Measurements from ENCODE around the gene CFAP221. TPM values are rescaled to one million over a fixed set of nuclear protein-coding genes. Genes with fewer than 3 reads are reported as not detected.

CFAP221 gene
- total RNA-seq, 1 experiment from 2014 or later, result 0.20 TPM

DNA sequence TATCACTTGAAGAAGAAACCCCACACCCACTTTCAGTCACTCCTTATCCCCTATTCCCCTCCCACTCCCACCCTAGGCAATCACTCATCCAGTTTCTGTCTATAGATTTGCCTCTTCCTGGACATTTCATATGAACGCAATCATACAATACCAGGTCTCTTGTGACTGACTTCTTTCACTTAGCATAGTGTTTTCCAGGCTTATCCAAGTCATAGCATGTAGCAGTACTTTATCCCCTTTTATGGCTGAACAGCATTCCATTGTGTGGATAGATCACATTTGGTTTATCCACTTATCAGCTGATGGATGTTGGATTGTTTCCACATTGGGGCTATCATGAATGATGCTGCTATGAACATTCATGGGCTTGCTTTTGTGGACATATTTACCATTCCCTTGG lies 6.6 kb downstream of the CFAP221 start:
- DNase-seq, result no peak
- no peaks in the 10 kb centered on the region for H3K79me1 ChIP-seq (ENCODE audit: insufficient read depth, low read depth, low read length, poor library complexity, severe bottlenecking)
- Mint-ChIP-seq H3K4me3 (no peak overlapping the region), H3K27ac (no peak overlapping the region), H3K4me1 (peaks cover 6 to 9% of the 10 kb centered on the region in 2 experiments; a peak in 3 of 4 replicates), H3K27me3 (ENCODE audit: low read depth) (peaks cover 13% of the 10 kb centered on the region), H3K9me3 (no peaks in the 10 kb centered on the region; a peak in 1 of 5 replicates), H3K36me3 (ENCODE audit: insufficient read depth in 1 of 3, low read depth in 3 of 3) (no peaks in the 10 kb centered on the region)
- no peak overlapping the region for H2BK15ac ChIP-seq (ENCODE audit: low read depth, low read length)
- no peaks in the 10 kb centered on the region for H3K9me3 ChIP-seq (ENCODE audit: control insufficient read depth, low read depth, low read length)
- H3K23me2 ChIP-seq (ENCODE audit: insufficient read length, low read depth, low read length, poor library complexity, severe bottlenecking), result no peaks in the 10 kb centered on the region
- H2BK120ac ChIP-seq (ENCODE audit: low read depth, low read length, poor library complexity, severe bottlenecking), result no peak overlapping the region
- no peak overlapping the region for H3K4ac ChIP-seq (ENCODE audit: low read depth, low read length)
- no peak overlapping the region for H2BK20ac ChIP-seq (ENCODE audit: low read depth, low read length, poor library complexity, severe bottlenecking)
- H3K27ac ChIP-seq (ENCODE audit: insufficient read length, low read depth, low read length), result no peak overlapping the region
- H4K20me1 ChIP-seq (ENCODE audit: control insufficient read depth, insufficient read depth, insufficient read length), result no peaks in the 10 kb centered on the region
- H2BK12ac ChIP-seq (ENCODE audit: insufficient read length, low read depth, low read length), result no peak overlapping the region
- no peak overlapping the region for H3K23ac ChIP-seq (ENCODE audit: insufficient read length, low read depth, low read length)
- H4K5ac ChIP-seq (ENCODE audit: insufficient read length, low read depth, low read length), result no peak overlapping the region
- no peaks in the 10 kb centered on the region for H3K27me3 ChIP-seq (ENCODE audit: insufficient read depth, low read length)
- H4K91ac ChIP-seq (ENCODE audit: insufficient read length, low read depth, low read length), result no peak overlapping the region
- no peak overlapping the region for H4K8ac ChIP-seq (replicated peaks; ENCODE audit: insufficient read length, low read depth, low read length)
- no peak overlapping the region for H3T11ph ChIP-seq (ENCODE audit: low read length)
- no peak overlapping the region for H3K14ac ChIP-seq (ENCODE audit: insufficient read depth, low read length)
- TF ChIP-seq, protein P1, sequence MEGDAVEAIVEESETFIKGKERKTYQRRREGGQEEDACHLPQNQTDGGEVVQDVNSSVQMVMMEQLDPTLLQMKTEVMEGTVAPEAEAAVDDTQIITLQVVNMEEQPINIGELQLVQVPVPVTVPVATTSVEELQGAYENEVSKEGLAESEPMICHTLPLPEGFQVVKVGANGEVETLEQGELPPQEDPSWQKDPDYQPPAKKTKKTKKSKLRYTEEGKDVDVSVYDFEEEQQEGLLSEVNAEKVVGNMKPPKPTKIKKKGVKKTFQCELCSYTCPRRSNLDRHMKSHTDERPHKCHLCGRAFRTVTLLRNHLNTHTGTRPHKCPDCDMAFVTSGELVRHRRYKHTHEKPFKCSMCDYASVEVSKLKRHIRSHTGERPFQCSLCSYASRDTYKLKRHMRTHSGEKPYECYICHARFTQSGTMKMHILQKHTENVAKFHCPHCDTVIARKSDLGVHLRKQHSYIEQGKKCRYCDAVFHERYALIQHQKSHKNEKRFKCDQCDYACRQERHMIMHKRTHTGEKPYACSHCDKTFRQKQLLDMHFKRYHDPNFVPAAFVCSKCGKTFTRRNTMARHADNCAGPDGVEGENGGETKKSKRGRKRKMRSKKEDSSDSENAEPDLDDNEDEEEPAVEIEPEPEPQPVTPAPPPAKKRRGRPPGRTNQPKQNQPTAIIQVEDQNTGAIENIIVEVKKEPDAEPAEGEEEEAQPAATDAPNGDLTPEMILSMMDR (conservative IDR thresholded peaks at IDR 0.05), result no peak
- no peak overlapping the region for H2AK5ac ChIP-seq (ENCODE audit: insufficient read length, low read length)
- no peak overlapping the region for H3K9ac ChIP-seq (ENCODE audit: extremely low read depth, insufficient read length, low read length)
- no peak overlapping the region for H2AFZ ChIP-seq (ENCODE audit: low read length)
- H3K18ac ChIP-seq (ENCODE audit: insufficient read length, low read depth, low read length), result no peak overlapping the region
- H3K4me1 ChIP-seq (ENCODE audit: insufficient read depth, low read length), result no peaks in the 10 kb centered on the region
- WGBS (ENCODE audit: extremely low coverage, insufficient read length, low lambda C conversion rate), result no CpG with 5 or more reads among the region's 1 CpG
- H3K4me2 ChIP-seq (ENCODE audit: insufficient read depth, insufficient read length, low read length), result no peak overlapping the region
- no peak overlapping the region for H2BK5ac ChIP-seq (ENCODE audit: insufficient read length, low read length)
- no peak overlapping the region for H3K56ac ChIP-seq (ENCODE audit: insufficient read length, low read depth, low read length)
- H3K79me2 ChIP-seq (ENCODE audit: insufficient read depth, low read length), result no peaks in the 10 kb centered on the region

Measured in H9 (cell line).